Stimulated activated memory B cell treated with anti-CD40 and anti-IgM and Interleukin-4, amounts not matched to agents 10 μg/mL and 1 μg/mL and 100 μg/mL, for 72 hours (primary cell): ENCODE data around the gene PPARGC1A.

ENCODE experiments used
- ATAC-seq: fragments of 150-1000 bp; cut with Tn5 transposase; 2 replicates; pipeline ENCODE4 v1.10.0; 2021
- H3K27ac Mint-ChIP-seq: one replicate; pipeline ENCODE4 v1.8.0; 2022; ENCODE audit warnings: mild to moderate bottlenecking, mixed read lengths
- H3K27me3 Mint-ChIP-seq: one replicate; pipeline ENCODE4 v1.8.0; 2022; ENCODE audit warnings: mixed read lengths
- H3K36me3 Mint-ChIP-seq: one replicate; pipeline ENCODE4 v1.8.0; 2022; ENCODE audit warnings: mixed read lengths
- H3K4me1 Mint-ChIP-seq: one replicate; pipeline ENCODE4 v1.8.0; 2022; ENCODE audit warnings: mixed read lengths
- H3K4me3 Mint-ChIP-seq: one replicate; pipeline ENCODE4 v1.8.0; 2022; ENCODE audit warnings: mild to moderate bottlenecking, moderate library complexity, mixed read lengths
- H3K9me3 Mint-ChIP-seq: one replicate; pipeline ENCODE4 v1.8.0; 2022; ENCODE audit warnings: mixed read lengths

PPARGC1A gene

DNA sequence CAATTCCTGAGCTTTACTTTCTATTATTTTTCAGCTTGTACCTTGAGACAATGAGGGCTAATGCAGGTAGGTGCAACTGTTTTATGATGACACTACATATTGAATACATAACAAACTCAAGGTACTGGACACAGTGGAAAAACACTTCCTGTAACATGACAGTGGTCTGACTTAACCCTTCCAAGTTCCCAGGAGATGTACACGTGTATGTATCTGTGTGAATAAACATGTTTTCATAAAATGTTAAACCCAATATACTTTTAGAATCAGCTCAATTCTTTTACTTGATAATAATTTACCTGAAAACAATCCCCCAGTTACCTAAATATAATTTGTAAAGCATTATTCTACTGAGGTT, 1.2 kb upstream of the PPARGC1A start:
- peaks cover 15% of the 10 kb centered on the region for H3K4me1 Mint-ChIP-seq
- H3K36me3 Mint-ChIP-seq: no peaks in the 10 kb centered on the region
- H3K27me3 Mint-ChIP-seq: no peaks in the 10 kb centered on the region
- ATAC-seq: no peak
- no peak overlapping the region for H3K27ac Mint-ChIP-seq
- H3K4me3 Mint-ChIP-seq: no peak overlapping the region
- H3K9me3 Mint-ChIP-seq: peaks cover 7% of the 10 kb centered on the region

DNA sequence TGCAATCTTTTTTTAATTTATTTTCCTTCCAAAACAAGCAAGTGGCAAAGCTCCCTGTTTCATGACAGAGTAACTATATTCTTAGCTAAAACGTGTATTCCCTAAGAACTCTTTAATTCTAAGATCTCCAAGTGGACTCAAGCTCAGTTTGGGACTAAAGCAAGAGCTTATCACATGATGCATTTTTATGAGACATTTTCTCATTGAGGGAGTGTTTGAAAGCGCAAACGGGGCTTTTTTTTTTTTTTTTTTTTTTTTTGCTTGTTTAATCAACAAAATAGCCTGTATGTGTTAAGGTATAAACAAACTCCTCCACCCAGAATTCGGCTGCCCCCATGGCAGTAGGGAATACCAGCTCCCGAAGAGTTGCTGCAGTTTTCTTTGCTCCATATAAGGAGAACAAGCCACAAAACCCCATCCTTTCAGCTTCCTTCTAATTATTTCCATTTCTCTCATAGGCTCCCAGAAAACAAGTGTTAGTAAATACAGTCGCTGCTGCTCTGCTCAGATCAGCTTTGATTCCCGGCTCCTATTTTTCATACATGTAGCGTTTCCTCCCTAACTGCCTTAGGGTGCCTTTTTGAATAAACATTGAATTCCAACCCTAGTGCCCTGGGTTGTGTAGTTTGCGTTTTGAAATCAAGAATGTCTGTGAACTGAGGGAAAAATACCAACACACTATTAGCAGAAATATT, 669 bp upstream of the PPARGC1A start:
- peaks cover 7% of the 10 kb centered on the region for H3K9me3 Mint-ChIP-seq
- H3K4me1 Mint-ChIP-seq: peaks cover 15% of the 10 kb centered on the region
- no peak for ATAC-seq
- H3K27me3 Mint-ChIP-seq: no peaks in the 10 kb centered on the region
- no peaks in the 10 kb centered on the region for H3K36me3 Mint-ChIP-seq
- no peak overlapping the region for H3K4me3 Mint-ChIP-seq
- no peak overlapping the region for H3K27ac Mint-ChIP-seq

DNA sequence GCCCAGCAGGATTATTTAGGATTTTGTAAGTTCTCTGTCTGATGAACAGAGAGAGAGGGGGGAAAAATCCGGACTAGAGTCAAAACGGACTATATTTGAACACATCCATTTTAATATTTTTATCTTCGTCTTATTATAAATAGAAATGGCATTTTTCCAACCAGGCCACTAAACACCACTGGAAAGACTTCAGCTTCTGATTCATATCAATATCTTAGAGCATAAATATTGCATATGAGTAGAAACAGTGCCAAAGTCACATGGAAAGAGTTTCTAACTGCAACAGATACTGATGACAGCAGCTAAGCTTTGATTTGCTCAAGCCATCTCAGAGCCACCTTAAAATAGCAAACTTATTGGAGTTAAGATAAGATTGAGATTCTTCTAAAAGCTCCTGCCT, 456 bp downstream of the PPARGC1A start:
- Mint-ChIP-seq H3K36me3 (no peaks in the 10 kb centered on the region), H3K27me3 (no peaks in the 10 kb centered on the region), H3K9me3 (peaks cover 7% of the 10 kb centered on the region), H3K4me1 (peaks cover 15% of the 10 kb centered on the region), H3K27ac (no peak overlapping the region), H3K4me3 (no peak overlapping the region)
- no peak for ATAC-seq

DNA sequence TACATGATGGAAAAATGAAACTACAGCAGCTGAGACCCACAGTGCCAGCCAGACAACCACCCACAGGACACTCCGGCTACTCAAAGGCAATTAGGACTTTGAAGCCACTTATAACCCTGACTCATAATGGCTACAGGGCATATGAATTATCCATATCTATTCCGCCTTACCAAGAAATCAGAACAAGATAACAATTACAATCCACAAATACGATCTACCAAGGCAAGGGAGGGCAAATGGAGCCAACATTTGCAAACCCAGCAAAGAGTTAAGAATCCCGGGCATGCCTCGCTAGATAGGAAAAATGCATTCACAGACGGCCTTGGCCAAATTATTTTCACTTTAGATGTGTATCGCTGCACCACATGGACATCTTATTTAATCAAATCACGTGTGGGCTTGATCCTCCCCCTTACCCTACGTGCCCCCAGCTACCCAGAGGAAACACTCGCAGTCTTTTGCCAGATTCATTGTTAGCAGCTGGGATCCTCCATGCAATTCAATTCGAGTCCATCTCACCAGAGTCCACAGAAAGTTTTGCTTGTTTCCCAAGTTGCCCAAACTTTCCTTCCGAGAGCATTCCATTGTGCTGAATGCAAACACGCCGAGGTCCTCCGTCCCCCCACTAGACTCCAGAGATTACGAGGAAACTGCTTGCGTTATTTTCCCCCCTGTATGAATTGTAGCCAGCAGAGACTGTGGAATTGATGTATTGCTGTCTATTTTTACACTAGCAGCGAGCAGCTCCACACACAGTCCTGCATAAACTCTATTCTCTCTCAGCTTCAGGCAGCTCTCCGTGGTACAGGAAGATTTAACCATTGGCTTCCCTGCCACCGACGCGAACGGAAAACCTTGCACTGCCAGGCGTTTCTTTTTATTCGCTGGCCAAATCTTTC, 1.2 kb downstream of the PPARGC1A start:
- no peak overlapping the region for H3K27ac Mint-ChIP-seq
- H3K4me1 Mint-ChIP-seq: peaks cover 15% of the 10 kb centered on the region
- H3K9me3 Mint-ChIP-seq: peaks cover 7% of the 10 kb centered on the region
- no peak for ATAC-seq
- H3K4me3 Mint-ChIP-seq: no peak overlapping the region
- no peaks in the 10 kb centered on the region for H3K36me3 Mint-ChIP-seq
- no peaks in the 10 kb centered on the region for H3K27me3 Mint-ChIP-seq

DNA sequence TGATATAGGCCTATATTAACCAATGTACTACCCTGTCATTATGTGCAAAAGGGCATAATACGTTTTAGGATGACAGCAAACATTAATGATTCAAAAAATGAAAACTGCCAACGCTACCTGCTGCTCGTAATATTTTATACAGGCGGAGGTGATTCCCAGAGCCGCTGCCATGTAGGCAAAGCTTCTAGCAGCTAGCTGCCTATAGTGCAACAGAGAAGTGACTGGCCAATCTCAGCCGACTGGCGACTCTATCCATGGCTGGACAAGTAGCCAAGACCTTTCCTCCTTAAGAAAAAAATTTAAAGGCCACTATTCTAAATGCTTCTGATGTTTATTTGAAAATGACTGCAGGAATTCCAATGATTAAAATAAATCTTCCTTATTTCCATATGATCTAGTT, 1.9 kb downstream of the PPARGC1A start:
- Mint-ChIP-seq H3K4me3 (no peak overlapping the region), H3K36me3 (no peaks in the 10 kb centered on the region), H3K9me3 (peaks cover 7% of the 10 kb centered on the region), H3K27me3 (no peaks in the 10 kb centered on the region), H3K27ac (no peak overlapping the region), H3K4me1 (peaks cover 15% of the 10 kb centered on the region)
- ATAC-seq: no peak

DNA sequence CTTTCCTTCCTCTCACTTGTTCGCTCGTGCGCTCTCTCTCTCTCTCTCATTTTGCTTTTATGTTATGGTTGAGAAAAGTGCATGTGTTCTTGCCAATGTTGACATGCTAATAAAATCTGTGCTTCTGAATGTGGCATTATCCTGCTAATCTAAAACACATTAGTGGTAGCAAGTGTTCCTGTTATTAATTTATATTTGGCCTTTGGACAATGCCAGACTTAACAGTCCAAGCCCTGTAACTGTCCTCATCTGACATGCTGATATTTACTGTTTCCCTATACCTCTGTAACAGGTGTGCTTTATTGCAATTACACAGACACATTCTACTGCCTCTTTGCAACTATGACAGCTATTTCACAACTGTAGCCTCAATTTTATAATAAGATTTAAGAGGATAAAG, 2.7 kb downstream of the PPARGC1A start:
- H3K9me3 Mint-ChIP-seq: peaks cover 2% of the 10 kb centered on the region
- H3K27ac Mint-ChIP-seq: no peak overlapping the region
- no peaks in the 10 kb centered on the region for H3K36me3 Mint-ChIP-seq
- peaks cover 15% of the 10 kb centered on the region for H3K4me1 Mint-ChIP-seq
- ATAC-seq: no peak
- no peaks in the 10 kb centered on the region for H3K27me3 Mint-ChIP-seq
- no peak overlapping the region for H3K4me3 Mint-ChIP-seq

DNA sequence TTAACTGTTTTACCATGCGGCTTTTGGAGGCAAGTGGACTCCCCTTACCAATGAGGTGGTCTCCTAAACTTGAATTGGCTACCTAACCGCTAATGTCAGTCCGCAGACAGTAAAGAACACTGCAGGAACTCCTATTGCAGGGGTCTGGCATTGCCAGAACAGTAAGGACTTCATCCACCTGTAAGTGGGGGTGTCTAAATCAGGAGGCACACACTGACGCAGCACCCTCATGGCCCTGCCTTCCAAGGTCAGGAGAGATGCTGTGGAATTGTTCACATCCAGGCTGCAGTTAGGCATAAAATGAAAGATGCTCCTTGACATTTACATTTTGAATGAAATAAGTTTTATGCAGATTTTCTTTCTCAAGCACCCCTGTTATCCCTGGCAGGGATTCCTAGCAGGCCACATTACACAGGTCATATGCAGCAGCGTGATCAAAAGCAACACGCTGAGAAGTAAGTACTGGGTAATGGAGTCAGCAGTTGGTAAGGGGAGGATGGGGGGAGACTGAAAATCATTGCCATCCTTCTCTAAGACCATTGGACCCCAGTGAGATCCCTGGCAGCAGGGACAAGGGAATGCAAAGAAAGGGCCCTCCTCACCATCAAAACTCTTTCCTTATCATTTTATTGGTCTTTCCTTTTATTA, 3.8 kb downstream of the PPARGC1A start:
- ATAC-seq: no peak
- peaks cover 15% of the 10 kb centered on the region for H3K4me1 Mint-ChIP-seq

DNA sequence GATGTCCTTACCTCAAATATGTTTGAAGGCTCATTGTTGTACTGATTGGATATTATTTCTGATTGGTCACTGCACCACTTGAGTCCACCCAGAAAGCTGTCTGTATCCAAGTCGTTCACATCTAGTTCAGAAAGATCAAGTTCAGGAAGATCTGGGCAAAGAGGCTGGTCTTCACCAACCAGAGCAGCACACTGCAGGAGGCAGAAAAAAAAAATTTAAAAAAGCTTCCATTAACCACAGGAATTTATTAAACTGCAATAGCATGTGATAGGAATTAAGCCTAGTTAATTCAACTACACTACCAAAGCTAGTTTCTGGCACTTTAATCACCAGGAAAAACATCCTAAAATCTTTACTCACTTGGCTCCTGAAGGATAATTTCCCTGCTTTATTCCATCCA, 5.1 kb downstream of the PPARGC1A start:
- no peak overlapping the region for H3K27ac Mint-ChIP-seq

More for the DNA sequence above, 3.8 kb downstream of the PPARGC1A start:
- H3K4me3 Mint-ChIP-seq: no peak overlapping the region
- no peaks in the 10 kb centered on the region for H3K36me3 Mint-ChIP-seq
- H3K9me3 Mint-ChIP-seq: peaks cover 2% of the 10 kb centered on the region
- no peak overlapping the region for H3K27ac Mint-ChIP-seq
- H3K27me3 Mint-ChIP-seq: no peaks in the 10 kb centered on the region

DNA sequence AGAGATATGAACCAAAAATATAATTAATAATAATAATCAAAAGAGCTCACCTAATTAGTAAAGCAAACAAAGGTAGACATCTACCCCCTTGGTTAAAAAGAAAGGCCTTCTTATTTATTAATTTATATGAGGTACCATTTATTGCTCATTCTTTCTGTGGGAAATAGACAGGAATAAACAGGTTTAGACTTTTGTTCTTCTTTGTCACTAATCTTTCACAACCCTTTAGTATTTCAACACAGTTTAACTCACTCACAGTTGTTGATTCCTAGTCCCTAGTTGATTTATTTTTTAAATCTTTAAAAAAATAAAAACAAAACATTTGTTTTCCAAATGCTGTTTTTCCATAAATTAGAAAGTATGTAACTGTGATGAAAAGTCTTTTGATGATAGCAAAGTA, 5.6 kb downstream of the PPARGC1A start:
- H3K27ac Mint-ChIP-seq: no peak overlapping the region
- H3K36me3 Mint-ChIP-seq: no peaks in the 10 kb centered on the region
- ATAC-seq: no peak

More for the DNA sequence above, 5.1 kb downstream of the PPARGC1A start:
- peaks cover 11% of the 10 kb centered on the region for H3K4me1 Mint-ChIP-seq
- no peak for ATAC-seq
- no peak overlapping the region for H3K4me3 Mint-ChIP-seq
- peaks cover 3% of the 10 kb centered on the region for H3K9me3 Mint-ChIP-seq
- H3K27me3 Mint-ChIP-seq: no peaks in the 10 kb centered on the region
- H3K36me3 Mint-ChIP-seq: no peaks in the 10 kb centered on the region

DNA sequence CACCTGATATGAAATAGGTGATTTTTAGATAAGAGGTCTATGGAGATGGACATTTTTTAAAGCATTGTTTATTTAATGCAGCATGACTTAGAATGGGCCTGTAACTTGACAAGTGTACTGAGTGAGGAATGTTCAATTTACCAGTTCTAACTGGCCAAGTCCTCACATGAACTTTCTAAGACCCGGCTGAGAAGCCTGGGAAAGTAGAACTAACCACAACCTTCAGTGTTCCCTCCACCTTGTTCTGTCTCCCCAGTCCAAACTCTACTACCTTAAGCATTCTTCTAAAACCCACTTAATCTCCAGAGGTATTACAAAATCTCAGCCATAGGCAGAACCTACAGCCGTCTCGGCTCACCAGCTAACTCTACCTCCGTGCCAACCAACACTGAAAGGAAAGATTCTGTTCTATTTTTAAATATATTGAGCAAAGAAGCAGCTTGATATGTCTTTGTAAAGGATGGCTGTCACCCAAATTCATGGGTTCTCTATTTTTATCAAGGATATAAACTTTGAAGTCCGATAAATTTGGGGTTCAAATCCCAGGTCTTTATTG, 6.8 kb downstream of the PPARGC1A start:
- H3K9me3 Mint-ChIP-seq: peaks cover 4% of the 10 kb centered on the region
- no peaks in the 10 kb centered on the region for H3K36me3 Mint-ChIP-seq
- H3K27me3 Mint-ChIP-seq: no peaks in the 10 kb centered on the region
- H3K27ac Mint-ChIP-seq: no peak overlapping the region
- H3K4me3 Mint-ChIP-seq: no peak overlapping the region
- H3K4me1 Mint-ChIP-seq: no peaks in the 10 kb centered on the region
- ATAC-seq: no peak

More for the DNA sequence above, 5.6 kb downstream of the PPARGC1A start:
- Mint-ChIP-seq H3K9me3 (peaks cover 4% of the 10 kb centered on the region), H3K4me1 (peaks cover 8% of the 10 kb centered on the region), H3K27me3 (no peaks in the 10 kb centered on the region), H3K4me3 (no peak overlapping the region)

DNA sequence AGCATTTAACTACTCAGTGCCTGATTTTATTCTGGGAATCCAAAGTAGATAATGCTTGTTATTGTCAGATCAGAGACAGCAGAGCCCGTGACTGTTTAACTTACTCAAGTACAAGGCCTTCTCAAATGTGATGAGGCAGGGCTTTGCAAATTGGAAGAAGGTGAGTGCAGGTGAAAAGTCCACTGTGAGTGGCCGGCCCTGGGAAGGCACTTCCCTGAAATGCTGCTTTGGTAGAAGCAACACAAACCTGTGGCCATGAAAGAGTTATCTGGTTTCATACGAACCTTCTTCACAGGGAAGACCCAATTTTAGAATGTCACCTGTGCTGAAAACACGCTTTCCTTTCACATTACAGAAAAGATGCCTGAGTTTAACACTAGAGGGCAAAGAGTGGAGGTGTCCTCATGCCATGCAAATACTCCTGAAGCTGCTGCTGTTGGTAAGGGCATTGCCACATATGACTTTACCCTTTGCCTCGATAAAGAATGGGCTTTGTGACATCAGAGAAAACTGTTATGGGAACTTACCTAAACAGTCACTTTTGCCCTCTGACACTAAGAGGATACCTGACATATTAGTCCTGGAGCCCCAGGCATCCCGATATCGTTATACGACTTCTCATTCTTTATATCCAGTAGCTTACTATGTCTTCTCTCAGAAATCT, 8.0 kb downstream of the PPARGC1A start:
- Mint-ChIP-seq H3K4me1 (no peaks in the 10 kb centered on the region), H3K27ac (no peak overlapping the region), H3K9me3 (peaks cover 2% of the 10 kb centered on the region), H3K36me3 (no peaks in the 10 kb centered on the region), H3K27me3 (no peaks in the 10 kb centered on the region), H3K4me3 (no peak overlapping the region)
- no peak for ATAC-seq

DNA sequence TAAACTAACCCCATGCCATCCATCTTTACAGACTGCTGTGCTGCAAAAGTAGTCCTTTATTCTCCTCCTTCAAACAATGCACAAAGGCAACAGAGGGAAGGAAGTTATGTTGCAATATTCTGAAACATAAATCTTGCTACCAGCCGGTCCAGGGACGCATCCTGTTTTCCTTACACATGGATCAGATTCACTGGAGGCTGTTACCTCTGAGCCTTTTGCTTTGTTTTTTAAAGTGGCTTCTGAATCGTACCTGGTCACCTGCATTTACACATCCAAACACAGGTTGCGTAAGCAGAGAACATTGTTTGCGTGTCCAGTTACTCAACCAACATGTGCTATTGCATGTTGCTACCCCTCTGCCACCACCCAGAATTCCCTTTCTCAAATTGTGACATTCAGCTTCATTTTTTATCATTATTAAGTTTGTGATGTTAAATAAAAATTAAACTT, 8.8 kb downstream of the PPARGC1A start:
- Mint-ChIP-seq H3K4me3 (no peak overlapping the region), H3K9me3 (peaks cover 2% of the 10 kb centered on the region), H3K27me3 (no peaks in the 10 kb centered on the region), H3K4me1 (no peaks in the 10 kb centered on the region), H3K36me3 (no peaks in the 10 kb centered on the region), H3K27ac (no peak overlapping the region)
- ATAC-seq: no peak

DNA sequence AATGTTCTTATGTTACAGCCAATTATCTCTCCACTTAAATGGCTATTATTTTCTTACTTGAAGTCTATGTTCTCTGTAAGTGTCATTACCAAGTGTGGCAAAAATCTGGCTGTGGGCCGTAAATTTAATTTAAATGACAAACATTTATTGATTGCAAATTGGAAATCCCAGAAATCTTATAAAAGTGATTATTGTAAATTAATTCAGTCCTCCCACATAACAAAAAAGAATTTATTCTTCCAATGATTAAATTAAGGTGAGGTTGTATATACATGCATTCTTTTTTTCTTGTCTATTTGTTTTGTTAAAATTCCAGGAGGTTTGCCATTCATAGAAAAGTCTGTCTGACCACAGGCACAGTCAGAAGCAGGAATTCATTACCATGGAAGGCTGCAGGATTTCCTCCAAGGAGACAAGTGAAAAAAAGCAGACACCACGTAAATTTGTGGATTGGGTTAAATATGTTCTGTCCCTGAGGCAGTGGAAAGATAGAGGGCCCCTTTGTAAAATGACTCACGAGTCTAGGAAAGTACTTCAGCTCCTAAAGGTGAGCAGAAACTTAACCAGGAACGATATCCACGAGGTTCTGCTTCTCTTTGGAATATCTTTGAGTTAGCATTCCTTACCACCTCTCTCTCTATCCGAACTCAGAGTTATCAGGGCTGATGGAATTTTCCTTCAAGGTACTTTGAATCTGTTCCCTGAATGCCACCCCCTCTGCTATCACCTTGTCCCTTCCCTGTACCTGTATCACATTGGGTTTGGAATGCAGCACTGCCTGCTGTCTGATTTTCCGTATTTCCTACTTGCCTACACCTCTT, 10.7 kb downstream of the PPARGC1A start:
- H3K27ac Mint-ChIP-seq: no peak overlapping the region
- peaks cover 2% of the 10 kb centered on the region for H3K9me3 Mint-ChIP-seq
- no peaks in the 10 kb centered on the region for H3K27me3 Mint-ChIP-seq
- H3K4me3 Mint-ChIP-seq: no peak overlapping the region
- no peaks in the 10 kb centered on the region for H3K36me3 Mint-ChIP-seq
- ATAC-seq: no peak
- H3K4me1 Mint-ChIP-seq: no peaks in the 10 kb centered on the region

DNA sequence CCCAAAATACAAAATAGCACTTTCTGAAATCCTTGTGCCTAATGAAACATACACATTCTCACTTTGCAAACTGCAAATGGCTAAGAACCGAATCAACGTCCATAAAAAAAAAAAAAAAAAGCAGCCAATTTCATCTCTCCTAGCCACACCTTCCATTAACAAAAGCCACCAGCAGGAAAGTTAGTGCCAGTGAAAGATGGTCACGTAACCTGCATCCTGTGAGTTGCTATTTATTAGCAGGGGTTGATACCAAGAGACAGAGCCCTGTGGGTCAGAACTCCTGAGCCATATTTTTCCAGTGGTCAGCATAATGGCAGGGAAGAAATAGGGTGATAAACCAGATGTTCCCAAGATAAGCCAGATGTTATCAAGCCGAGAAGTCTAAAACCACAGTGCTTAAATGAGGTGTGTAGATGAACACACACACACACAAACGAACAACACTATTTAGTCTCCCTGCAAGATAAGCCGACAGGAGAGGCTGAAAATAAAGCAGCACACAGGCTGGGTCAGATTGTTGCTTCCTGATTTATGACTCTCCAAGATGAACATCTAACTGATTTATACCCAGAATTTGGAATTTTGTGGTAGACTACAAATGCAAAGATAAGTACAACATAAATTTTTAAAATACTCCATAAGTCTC, 11.5 kb downstream of the PPARGC1A start:
- H3K36me3 Mint-ChIP-seq: no peaks in the 10 kb centered on the region
- no peaks in the 10 kb centered on the region for H3K27me3 Mint-ChIP-seq
- no peak overlapping the region for H3K4me3 Mint-ChIP-seq
- ATAC-seq: no peak
- no peaks in the 10 kb centered on the region for H3K4me1 Mint-ChIP-seq
- no peak overlapping the region for H3K27ac Mint-ChIP-seq
- H3K9me3 Mint-ChIP-seq: peaks cover 2% of the 10 kb centered on the region
